HG03558 (cell line): ENCODE measurements around the gene MAEA.
"Not testable (repeated sequence)": the region's sequence is repeated elsewhere in the genome, so short reads cannot be mapped to it uniquely, and the experiment has no call there.

Source experiments
- ATAC-seq: cut with Tn5 transposase; IDR thresholded peaks from one replicate; pipeline ENCODE4 v1.9.1; 2021; ENCODE audit warnings: moderate number of reproducible peaks; ENCODE audit not compliant: unreplicated experiment; ENCODE audit errors: extremely low read depth

MAEA gene

DNA sequence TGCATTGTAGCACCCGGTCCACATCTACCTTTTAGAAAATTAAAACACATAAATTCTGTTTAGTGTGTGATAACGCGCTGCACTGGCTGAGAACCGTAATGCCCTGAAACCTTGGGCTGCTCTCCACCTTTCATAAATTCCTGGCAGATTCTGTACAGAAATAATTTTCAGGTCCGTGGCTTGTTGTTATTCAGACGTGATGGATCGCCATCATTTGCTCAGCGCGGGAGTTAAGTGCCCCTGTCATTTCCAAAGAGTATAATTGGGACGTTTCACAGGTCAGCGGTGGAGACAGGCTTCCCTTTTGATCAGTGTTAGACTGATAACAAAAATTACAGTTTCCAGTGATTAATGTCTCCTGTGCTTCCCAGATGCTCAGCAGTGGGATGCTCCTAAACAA is 73.8 kb downstream of the MAEA start:
- ATAC-seq: no peak

GRCh38 chr4:1364217-1364616 is 74.5 kb downstream of the MAEA start:
- no peak for ATAC-seq

- no peak for ATAC-seq
Observed at GRCh38 chr4:1364748-1365147, 75.1 kb downstream of the MAEA start.

GRCh38 chr4:1365271-1366178 is 75.8 kb downstream of the MAEA start:
- ATAC-seq: no peak

GRCh38 chr4:1366371-1367229 is 76.9 kb downstream of the MAEA start:
- ATAC-seq: no peak

DNA sequence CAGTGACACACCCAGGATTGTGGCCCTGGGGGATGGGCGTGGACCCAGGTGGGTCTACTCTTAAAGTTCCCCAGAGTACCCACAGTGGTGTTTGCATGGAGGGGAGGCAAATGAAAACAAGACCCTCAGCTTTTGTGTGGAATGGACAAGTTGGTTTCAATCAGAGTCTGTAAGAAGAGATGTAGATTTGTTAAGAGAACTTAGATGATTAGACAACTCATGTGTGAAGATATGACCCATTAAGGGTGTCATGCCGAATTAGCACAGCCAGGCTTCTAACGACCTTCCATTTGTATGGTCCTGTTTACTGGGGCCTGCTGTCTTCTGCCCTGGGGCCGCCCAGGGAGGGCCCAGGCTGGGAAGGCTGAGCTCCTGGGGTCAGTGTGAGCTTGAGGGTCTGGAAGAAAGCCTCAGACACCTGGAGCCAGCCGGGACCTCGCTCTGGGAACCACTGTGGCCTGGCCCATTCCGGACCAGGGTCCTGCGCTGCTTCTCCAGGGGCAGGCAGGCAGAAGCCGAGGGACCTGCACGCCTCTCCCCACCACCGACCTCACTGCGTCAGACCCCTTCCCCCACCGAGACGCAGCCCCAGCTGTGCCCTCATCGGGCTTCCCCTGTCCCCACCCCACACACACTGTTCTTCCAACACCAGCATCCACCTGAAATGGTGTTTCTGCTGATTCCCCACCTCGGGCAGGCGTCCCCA is 77.7 kb downstream of the MAEA start:
- no peak for ATAC-seq

GRCh38 chr4:1367936-1368289 is 78.2 kb downstream of the MAEA start:
- ATAC-seq: no peak

- no peak for ATAC-seq
Observed at GRCh38 chr4:1368421-1369090, 78.9 kb downstream of the MAEA start.

DNA sequence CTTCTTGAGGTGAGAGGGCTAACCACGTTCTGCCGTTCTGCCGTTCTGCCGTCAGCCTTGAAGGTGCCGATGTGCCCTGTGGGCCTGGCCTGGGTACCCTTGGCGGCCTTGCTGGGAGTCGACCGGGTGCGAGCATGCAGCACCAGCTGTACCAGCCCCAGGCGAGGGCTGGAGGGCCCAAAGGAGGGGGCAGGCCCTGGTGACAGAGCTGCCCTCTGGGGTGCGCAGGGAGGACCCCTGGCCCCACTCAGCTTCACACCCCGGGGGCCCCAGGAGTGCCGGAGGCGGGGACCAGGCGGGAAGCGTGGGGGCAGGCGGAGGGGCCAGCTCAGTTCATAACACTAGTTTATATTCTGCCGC is 79.4 kb downstream of the MAEA start:
- no peak for ATAC-seq

DNA sequence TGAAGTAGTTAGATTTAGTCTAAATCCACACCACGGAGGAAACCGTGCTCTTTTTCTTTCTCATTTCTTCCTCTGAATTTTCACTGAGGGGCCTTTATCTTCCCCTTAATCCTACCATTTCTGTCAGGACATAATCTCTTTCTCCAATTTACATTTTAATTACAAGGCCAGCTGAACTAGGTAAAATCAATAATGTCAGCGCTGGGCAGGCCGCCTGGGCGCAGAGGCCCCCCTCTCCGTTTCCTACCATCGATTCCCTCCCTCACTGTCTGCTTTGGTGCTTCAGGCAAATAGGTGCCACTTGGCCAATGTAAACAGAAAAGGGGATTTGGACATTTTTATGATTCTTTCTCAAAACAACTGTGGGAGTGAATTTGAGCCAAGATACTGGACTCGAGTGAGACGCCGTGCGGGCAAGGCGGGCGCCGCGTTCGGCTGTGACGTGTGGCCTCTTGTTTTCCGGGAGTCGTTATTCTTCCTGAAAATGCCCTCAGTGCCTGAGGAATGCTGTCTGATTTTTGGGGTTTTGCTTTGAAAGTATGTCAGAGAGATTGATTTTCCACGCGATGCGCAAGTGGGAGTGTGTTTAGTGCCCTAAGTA is 79.9 kb downstream of the MAEA start:
- ATAC-seq: no peak

DNA sequence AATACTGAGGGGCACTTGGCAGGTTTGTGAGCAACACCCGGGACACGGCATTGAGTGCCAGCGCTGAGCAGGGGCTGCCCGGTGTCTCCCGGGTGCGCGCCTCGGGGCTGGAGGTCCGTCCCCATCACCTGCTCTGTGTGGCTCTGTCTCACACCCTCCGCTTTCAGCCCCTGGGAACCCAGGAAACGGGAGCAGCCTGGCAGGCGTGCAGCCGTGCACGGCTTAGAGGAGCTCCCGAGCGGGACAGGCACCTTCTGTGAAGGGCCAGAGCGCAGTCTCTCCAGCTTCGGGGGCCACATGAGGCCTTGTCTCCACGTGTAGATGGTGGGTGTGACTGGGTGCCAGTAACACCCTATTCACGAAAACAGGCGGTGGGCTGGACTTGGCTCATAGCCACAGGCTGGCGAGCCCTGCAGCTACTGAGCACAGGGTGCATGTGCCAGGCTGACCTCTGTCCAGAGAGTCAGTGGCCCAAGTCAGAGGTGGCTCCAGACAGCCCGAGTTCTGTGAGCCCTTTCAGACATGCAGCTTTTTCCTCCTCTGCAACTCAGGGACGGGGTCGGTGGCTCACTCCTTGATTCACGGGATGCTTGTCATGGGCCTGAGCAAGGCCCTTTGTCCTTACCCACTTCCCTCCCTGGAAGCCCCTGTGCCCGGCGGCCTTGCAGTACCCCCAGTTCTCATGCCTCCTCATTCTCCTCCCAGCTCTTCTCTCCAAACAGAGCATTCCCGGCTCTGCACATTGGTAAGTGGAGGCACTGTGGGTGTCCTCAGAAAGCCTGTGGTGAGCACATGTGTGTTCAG is 80.8 kb downstream of the MAEA start:
- ATAC-seq: no peak

DNA sequence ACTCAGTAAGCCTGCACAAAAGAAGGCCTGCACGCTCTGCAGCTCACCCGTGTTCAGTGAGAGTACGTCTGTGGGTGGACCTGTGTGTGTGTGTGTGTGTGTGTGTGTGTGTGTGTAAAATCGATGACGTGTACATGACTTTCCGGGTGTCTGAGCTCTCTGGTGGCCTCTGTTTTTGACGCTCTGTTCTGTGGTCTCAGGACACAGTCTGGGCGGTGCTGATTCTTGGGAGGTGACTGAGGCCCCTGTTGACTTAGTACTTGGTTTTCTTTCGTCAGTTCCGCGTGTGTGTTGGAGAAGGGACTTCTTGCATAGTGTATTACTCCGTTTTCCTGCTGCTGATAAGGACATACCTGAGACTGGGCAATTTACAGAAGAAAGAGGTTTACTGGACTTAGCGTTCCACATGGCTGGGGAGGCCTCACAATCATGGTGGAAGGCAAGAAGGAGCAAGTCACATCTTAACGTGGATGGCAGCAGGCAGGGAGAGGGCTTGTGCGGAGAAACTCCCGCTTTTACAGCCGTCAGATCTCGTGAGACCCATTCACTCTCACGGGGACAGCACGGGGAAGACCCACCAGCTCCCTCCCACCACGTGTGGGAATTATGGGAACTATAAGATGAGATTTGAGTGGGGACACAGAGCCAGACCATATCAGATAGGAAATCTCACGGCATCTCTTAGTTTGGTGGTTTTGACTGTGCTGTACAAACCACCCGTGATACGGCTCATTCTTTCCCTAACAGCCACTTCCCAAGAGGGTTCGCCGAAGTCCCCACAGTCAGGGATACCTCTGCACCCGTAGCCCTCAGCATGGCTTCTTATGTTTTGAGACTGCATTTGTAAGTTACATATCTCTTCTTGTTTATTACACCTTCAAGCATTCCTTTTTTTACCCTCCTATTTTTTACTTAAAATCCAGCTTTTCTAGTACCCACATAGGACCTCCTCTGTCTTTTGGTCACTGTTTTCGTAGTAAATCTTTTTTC is 81.8 kb downstream of the MAEA start:
- no peak for ATAC-seq

GRCh38 chr4:1372576-1372975 is 82.9 kb downstream of the MAEA start:
- not testable (repeated sequence) for ATAC-seq

GRCh38 chr4:1373892-1374705 is 84.4 kb downstream of the MAEA start:
- ATAC-seq: no peak

DNA sequence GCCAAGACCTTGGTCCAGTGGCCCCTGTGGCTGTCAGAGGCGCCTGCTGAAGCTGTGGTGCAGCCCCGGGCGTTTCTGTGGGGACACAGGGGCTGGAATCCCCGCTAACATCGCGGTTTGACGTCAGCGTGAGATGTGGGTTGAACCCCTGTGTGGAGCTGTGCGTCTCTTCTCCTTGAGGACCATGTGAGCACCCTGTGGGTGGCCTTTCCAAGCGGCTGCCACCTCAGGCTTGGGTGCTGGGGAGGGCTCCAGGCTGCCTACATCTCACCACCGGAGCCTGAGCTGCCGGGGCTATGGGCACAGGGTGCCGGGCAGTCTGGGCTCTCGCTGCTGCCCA is 85.0 kb downstream of the MAEA start:
- no peak for ATAC-seq

GRCh38 chr4:1375051-1375721 is 85.5 kb downstream of the MAEA start:
- no peak for ATAC-seq
